ENCODE measurements around the gene TRUB1. TPM values are rescaled to one million over a fixed set of nuclear protein-coding genes. Genes with fewer than 3 reads are reported as not detected.

Gene TRUB1
- total and polyA plus RNA-seq, 2 of the 4 experiments (the other 2 are of a cell fraction) = 9.1 to 17.9 TPM

DNA sequence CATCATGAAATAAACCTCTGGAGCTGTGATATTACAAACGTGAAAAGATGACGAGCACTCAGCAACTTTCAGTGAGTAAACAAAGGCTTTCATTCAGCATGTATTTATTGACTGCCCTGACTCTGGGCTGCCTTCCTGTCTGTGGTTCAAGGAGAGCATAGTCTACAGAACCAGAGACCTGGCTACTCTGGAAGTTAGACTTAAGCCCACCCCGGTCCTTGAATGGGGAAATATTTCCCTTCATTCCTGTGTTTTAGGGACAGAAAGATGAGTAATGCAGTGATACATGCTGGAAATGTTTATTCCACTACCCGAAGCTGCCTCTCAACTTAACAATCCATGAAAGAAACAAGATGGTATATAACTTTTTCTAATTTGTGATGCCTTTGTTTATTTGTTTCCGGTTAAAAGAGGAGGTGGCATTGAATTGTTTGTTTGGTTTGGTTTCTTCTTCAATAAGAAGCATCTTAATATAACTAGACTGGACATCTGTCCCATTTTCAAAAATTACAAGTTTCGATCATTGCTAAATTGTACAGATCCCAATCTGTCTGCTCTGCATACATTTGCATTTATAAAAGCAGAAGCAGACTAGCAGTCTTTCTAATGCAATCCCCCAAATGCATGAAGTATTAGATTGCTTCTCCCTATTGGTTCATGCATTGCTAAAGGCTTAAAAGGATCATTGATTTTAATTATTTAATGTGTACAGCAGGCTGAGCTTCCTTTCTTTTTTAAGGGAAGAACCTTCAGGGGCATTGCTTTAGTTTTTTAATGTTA lies 57.7 kb downstream of the TRUB1 start:
- Histone ChIP-seq H3K4me2 (ENCODE audit: low read depth, low read length) (peak overlapping the region; percentile 50; the same call in 1 of the 2 replicates), H3K79me1 (ENCODE audit: low read depth in 1 of 2, low read length in 2 of 2) (no peaks in the 10 kb centered on the region; a peak in 1 of 4 replicates), H4K20me1 (ENCODE audit: insufficient read depth, low read length) (no peaks in the 10 kb centered on the region), H2BK15ac (ENCODE audit: low read depth, low read length) (peak overlapping the region; percentile 4; the same call in 1 of the 3 replicates), H2BK5ac (ENCODE audit: low read depth, low read length, poor library complexity, severe bottlenecking) (peak overlapping the region; percentile 65), H2BK120ac (ENCODE audit: low read depth, low read length) (peak overlapping the region; percentile 48), H3K27me3 (ENCODE audit: control insufficient read depth, insufficient read depth, low read length) (no peaks in the 10 kb centered on the region), H3K4me3 (ENCODE audit: insufficient read depth, low read depth, low read length) (no peak overlapping the region), H3K9me3 (ENCODE audit: control insufficient read depth, insufficient read depth, low read length) (no peaks in the 10 kb centered on the region), H3K4me1 (ENCODE audit: control insufficient read depth, insufficient read depth, low read length) (peaks cover 5% of the 10 kb centered on the region), H4K8ac (ENCODE audit: low read depth in 2 of 2, low read length in 2 of 2) (peak overlapping the region in 1 of 2 experiments; percentile 3; a peak in 1 of 4 replicates), H2BK20ac (ENCODE audit: low read depth, low read length) (peak overlapping the region; percentile 66), H3K4ac (ENCODE audit: low read depth, low read length) (peak overlapping the region; percentile 77), H2AK9ac (replicated peaks; ENCODE audit: low read depth, low read length, poor library complexity) (no peak overlapping the region), H4K91ac (ENCODE audit: insufficient read depth, low read depth, low read length) (peak overlapping the region; percentile 26; the same call in 1 of the 2 replicates), H3K56ac (ENCODE audit: extremely low read depth, insufficient read depth, low read length) (peak overlapping the region; percentile 16; the same call in 1 of the 2 replicates), H2AK5ac (ENCODE audit: low read depth, low read length) (0 out of 2 replicates have a peak overlapping the region, but pooled peaks have one; percentile 15), H3K9ac (ENCODE audit: low read depth, low read length) (no peak overlapping the region; the same call in 1 of the 2 replicates), H3K23ac (ENCODE audit: low read depth, low read length) (0 out of 2 replicates have a peak overlapping the region, but pooled peaks have one; percentile 29), H3K18ac (ENCODE audit: low read depth, low read length) (peak overlapping the region; percentile 77; the same call in 1 of the 2 replicates), H2AFZ (replicated peaks; ENCODE audit: low read length, poor library complexity) (peak overlapping the region; percentile 77), H4K5ac (ENCODE audit: low read depth, low read length) (peak overlapping the region; percentile 70; the same call in 1 of the 2 replicates), H3K36me3 (ENCODE audit: control insufficient read depth, insufficient read depth, low read length) (no peaks in the 10 kb centered on the region), H3K14ac (replicated peaks; ENCODE audit: low read depth, low read length) (no peak overlapping the region), H3K9me1 (ENCODE audit: insufficient read depth, low read length) (peaks cover 9% of the 10 kb centered on the region), H3K27ac (ENCODE audit: insufficient read depth, low read length) (no peak overlapping the region)
- in situ Hi-C loops (cut with MboI; ENCODE audit: low sequenced_read_pairs) (no loop called here), intact Hi-C loops (cut with micrococcal nuclease) (loop anchor here (1.0 to 10.0 kb wide), 2 partner anchors 57 to 121 kb away; partner anchors contain the start of gene TRUB1), dilution Hi-C loops (cut with HindIII; ENCODE audit: low sequenced_read_pairs, unreplicated experiment) (no loop called here)
- CTCF ChIA-PET = interaction anchor here (0.6 to 1.0 kb wide), 2 partner anchors 64 to 160 kb away, joined by 3 to 4 read pairs; no protein-coding TSS in a partner anchor
- WGBS, 2 experiments (ENCODE audit: extremely low coverage in 2 of 2, insufficient read length in 1 of 2) = 13% methylated on average over 2 of the region's 6 CpGs; no CpG with 5 or more reads in 1 of the 2 experiments
- TF ChIP-seq RFX5 (IDR thresholded peaks at IDR 0.05; ENCODE audit: low read depth, low read length) (no peak), FOS (IDR thresholded peaks at IDR 0.05; ENCODE audit: low read depth, low read length) (no peak), MAZ (IDR thresholded peaks at IDR 0.05; ENCODE audit: borderline replicate concordance, low read depth, low read length) (no peak), POLR2A (IDR thresholded peaks at IDR 0.05; ENCODE audit: low read depth, low read length) (no peak), SMC3 (IDR thresholded peaks at IDR 0.05; ENCODE audit: low read depth, low read length) (no peak), CEBPB (IDR thresholded peaks at IDR 0.05; ENCODE audit: low read depth, low read length) (no peak), RAD21 (IDR thresholded peaks at IDR 0.05; ENCODE audit: low read length) (no peak), MAFK (IDR thresholded peaks at IDR 0.05; ENCODE audit: low read depth, low read length) (no peak), MXI1 (IDR thresholded peaks at IDR 0.05; ENCODE audit: borderline replicate concordance, low read depth, low read length) (no peak), ELK1 (IDR thresholded peaks at IDR 0.05; ENCODE audit: borderline replicate concordance, low read depth, low read length) (no peak)
- TF ChIP-seq, protein P1, sequence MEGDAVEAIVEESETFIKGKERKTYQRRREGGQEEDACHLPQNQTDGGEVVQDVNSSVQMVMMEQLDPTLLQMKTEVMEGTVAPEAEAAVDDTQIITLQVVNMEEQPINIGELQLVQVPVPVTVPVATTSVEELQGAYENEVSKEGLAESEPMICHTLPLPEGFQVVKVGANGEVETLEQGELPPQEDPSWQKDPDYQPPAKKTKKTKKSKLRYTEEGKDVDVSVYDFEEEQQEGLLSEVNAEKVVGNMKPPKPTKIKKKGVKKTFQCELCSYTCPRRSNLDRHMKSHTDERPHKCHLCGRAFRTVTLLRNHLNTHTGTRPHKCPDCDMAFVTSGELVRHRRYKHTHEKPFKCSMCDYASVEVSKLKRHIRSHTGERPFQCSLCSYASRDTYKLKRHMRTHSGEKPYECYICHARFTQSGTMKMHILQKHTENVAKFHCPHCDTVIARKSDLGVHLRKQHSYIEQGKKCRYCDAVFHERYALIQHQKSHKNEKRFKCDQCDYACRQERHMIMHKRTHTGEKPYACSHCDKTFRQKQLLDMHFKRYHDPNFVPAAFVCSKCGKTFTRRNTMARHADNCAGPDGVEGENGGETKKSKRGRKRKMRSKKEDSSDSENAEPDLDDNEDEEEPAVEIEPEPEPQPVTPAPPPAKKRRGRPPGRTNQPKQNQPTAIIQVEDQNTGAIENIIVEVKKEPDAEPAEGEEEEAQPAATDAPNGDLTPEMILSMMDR (conservative IDR thresholded peaks at IDR 0.05; ENCODE audit: low read depth, low read length) = no peak
- ATAC-seq (ENCODE audit: low read depth) = peak; percentile 72
- BruUV-seq (replicated peaks) = no TSS peak
- POLR2A ChIA-PET (ENCODE audit: unreplicated experiment) = interaction anchor here (0.5 kb wide), 1 partner anchor 21 kb away, joined by 3 read pairs; no protein-coding TSS in a partner anchor
- peak; percentile 61 for DNase-seq
